Effector CD8-positive, alpha-beta T cell (primary cell): Measurements from ENCODE around the gene PDCD10.

Source experiments
- DNase-seq: peaks from one replicate; lab custom pipeline; 2025; lab: John Stamatoyannopoulos, UW

The PDCD10 gene

DNA sequence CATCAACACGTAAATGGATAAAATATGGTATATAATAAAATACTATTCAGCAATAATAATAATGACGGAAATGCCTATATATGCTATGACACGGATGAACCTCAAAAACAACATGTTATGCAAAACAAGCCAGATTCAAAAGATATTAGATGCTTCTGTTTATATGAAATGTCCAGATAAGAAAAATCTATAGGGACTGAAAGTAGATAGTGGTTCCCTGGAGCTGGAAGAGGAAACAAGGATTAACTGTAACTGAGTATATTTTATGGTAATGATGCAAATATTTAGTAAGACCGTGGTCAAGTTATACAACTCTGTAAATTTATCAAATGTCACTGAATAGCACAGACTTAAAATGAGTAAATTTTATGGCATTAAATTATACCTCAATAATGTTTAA lies 55.2 kb downstream of the PDCD10 start:
- DNase-seq, result no peak

DNA sequence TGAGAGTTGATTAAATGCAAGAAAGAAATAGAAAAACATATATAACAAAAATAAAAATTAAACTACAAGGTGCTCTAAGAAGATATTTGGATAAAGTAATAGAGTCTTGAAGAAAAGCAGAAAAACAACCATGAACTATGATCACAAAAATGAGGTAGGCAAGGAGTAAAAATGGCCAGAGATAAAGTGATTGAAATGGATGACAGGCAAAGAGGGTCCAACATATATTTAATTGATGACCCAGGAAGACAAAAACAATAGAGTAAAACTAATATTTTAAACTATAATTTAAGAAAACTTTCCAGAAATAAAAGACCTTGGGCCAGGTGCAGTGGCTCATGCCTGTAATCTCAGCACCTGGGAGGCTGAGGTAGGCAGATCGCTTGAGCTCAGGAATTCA lies 58.8 kb downstream of the PDCD10 start:
- no peak for DNase-seq

DNA sequence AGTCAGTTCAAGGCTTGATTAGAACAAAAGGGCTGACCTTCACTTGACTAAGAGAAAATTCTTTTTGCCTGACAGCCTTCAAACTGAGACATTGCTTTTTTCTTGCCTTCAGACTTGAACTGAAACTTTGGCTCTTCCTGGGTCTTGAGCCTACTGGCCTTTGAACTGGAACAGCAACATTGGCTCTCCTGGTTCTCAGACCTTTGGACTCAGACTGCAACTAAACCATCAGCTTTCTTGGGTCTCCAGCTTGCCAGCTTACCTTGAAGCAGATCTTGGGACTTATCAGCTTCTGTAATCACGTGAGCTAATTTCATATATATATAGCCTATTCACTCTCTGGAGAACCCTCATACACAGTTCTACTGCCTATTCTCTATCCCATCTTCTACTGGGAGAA lies 61.5 kb downstream of the PDCD10 start:
- DNase-seq, result no peak

DNA sequence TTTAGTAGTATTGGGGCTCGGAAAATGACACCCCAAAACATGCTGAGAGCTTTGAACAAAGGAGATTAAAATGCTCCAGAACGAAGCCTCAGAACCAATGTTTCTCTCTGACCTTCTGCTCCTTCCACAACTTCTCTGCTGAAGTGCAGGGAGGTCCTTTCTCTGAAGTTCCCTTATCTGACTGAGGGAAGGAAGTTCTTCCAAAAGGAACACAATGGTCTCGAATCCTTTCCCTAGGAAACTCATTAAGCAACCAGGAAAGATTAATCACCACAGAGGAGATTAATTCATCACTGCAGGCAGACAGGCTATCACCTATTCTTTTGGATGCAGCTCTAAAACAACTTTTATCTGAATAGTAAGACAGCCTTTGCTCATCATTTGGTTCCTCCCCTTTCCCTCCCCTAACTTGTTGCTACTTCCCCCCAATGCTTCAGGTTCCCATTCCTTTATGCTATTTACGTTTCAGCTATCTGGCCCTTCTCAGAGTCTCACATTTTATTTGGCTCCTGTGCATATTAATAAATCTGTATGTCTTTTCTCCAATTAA lies 62.7 kb downstream of the PDCD10 start:
- no peak for DNase-seq

DNA sequence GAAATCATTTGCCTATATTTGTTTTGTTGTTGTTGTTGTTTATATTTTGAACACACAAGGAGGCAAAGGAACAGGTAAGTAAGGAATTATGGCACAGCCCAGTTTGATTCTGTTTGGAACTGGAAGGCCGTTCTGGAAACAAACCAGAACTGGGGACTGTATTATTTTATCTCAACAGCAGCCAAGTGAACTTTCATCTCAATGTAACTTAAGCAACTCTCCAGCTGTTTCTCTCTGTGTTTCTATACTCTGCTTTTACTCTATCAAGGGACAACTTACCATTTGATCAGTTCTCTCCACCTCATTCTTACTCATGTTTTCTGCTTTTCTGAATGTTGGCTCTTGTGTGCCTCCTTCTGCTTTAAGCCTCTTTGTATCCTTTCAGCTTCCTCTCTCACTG lies 65.0 kb downstream of the PDCD10 start:
- no peak for DNase-seq

DNA sequence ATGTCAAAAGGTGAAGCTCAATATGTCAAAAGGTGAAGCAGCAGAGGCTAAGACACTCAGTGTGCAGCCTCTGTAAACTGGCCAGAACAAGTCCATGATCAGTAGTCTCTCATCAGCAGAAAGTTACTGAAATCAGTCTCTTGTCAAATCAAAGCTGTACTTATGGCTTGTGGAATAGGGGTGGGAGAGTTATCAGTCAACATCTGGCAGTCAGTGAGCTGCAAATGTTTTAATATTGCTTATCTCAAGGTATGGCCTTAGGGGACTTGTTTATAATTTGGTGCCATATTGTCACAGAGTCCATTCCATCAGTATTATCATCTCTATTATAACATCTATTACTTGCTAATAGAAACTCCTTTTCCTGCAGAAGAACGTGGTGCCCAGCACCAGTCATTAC lies 66.0 kb downstream of the PDCD10 start:
- DNase-seq, result no peak

DNA sequence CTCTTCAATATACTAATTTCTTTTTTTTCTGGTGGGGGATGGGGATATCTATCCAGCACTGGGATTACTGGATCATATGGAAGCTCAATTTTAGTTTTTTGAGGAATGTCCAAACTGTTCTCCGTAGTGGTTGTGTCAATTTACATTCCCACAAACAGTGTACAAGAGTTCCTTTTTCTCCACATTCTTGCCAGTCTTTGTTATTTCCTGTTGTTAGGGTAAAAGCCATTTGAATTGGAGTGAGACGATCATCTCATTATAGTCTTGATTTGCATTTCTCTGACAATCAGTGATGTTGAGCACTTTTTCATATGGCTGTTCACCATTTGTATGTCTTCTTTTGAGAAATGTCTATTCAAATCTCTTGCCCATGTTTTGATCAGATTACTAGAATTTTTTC lies 68.1 kb downstream of the PDCD10 start:
- DNase-seq, result no peak

DNA sequence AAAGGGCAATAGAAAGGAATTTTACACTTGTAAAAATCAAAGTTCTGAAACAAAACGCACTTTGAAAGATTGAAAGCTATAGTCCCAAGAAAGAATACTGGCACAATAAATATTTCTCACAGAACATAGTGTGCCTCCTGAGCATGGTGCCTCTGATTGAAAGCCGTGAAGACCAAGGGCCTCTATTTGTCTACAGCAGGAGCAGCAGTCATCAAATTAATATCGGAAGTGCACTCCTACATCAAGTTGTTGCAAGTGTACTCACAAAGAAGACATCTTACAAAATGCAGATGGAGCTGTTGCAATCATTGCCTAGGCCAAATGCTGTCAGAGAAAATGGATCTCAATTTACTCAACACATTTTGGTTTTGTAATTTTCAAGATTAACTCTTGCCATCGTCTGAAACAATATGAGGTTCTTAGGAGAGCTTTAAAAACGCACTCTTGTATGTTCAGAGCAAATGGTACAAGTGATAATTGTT lies 71.7 kb downstream of the PDCD10 start:
- no peak for DNase-seq

DNA sequence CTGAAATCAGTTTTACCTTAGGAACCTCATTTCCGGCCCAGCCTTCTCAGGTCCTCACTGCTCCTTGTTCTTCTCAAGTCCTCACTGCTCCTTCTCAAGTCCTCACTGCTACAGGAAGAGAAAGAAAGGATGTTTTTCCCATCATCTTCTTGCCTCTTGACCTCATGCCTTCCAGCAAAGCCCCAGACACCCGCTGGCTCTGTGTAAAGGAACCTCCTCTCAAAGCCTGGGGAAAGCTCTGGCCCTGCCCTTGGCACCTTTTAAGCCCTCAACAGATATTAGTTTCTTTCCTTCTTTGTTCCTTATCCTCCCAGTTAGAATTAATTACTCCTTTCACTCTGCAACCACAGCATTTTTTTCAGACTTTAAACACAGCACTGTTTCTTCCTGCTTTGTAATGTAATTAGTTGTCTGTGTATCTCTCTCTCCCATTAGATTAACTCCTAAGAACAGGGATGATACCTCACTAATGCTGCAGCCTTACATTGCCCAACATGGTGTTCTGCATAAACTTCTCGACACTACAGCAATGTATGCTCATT lies 76.9 kb downstream of the PDCD10 start:
- DNase-seq, result no peak

DNA sequence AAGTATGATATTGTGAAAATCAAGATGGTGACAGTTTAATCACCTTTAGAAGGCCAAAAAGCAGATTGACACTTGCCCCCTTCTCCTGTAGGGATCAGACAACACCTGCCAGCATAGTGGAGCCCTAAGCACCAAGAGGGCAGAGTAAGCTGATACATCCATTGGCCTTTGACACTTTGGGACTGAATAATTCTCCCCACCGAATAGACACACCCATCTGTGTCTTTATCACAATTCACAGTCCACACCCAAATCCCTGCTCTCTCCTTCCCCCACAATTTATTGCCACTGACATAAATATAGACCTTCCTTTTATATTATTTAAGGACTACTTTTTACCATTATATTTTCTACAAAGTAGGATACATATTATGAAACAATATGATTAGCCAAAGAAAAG lies 77.9 kb downstream of the PDCD10 start:
- no peak for DNase-seq

DNA sequence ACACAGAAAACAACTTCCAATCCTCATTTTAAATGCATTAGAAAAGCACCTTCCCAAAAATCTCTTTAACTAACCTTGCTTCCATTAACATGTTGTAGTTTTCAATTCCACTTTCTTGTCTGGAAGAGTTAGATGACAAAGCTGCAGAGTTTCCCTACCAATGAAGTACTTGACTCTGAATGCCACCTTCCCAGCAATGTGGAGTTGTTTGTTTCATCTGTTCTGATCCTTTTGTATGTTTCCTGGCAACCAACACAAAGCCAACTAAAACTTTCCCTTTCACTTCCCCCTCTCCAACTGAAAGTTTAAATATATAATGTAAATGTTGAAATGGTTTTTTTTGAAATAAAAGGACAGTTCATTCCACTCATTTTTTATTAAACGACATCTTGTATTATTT lies 80.9 kb downstream of the PDCD10 start, which contains the start of gene WDR49:
WDR49 (minus strand) TSS at position 183 of the 400 bp plus-strand sequence. CDS start 517 bp downstream, outside the sequence.
- no peak for DNase-seq

DNA sequence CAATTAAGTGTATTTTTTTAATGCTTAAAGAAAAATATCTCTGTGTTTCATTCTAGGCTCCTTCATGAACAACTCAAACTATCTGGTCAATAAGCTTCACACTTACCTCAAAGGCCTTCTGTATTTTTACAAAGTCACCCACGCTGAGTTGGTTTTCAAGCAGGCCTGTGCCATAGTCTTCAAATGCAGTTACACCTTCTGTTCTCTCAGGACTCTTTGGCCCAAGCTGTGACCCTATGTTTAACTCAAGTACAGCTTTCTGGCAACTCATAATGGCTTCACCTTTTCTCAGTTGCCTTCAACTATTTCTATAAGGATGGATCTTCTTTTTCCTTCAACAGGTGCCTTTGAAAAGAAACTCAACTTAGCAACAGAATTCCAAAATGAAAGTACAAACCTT lies 81.5 kb downstream of the PDCD10 start:
- no peak for DNase-seq

DNA sequence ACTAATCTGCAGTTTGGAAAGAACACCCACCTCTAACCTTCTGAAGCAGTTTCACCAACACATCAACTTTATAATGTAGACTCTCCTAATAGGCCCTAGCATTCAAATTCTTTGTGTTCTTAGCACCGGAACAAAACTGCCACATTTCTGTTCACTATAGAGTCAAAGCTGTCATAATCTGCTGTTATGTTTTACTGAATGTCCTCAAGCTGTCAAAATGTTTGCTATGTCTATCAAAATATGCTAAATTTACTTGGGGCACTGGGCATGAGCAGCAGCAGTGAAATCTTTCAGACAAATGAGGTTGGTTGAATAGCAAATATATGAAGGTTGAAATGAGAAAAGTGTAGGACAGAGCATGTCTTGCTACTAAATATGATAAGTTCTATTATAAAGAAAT lies 82.9 kb downstream of the PDCD10 start:
- DNase-seq, result no peak

DNA sequence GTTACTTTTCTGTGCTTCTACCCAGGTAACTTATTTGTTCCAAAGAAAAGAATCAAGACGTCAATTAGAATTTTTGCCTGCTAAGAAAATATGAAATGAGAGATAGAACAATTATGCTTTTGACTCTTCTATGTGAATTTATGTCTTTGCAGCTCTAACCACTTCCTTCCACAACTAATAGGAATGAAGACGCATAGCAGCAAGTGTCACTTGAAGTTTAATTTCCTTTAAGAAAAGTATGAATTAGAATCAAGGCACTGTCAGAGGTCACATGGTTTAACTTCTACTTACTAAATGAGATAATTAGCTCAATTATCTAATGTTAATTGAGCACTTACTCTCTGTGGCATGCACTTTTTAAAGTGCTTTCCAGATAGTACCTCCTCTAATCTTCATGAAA lies 84.2 kb downstream of the PDCD10 start:
- no peak for DNase-seq

DNA sequence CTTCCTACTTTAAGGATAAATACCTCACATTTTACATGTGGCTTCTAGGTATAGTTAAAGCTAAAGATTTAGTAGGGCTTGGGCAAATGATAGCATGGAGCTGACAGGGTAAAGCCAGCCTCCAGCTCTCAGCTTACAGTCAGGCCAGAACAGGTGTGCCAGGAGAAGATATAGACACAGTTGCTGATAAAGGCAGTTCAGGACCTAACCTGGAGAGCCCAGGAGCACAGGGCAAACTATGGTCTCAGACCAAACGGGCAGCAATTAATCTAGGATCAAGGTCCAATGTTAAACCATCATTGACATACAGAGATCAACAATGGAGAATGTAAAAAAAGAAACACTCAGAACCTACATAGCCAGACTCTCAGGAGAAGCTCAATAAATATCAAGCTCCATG lies 84.9 kb downstream of the PDCD10 start:
- DNase-seq, result no peak

DNA sequence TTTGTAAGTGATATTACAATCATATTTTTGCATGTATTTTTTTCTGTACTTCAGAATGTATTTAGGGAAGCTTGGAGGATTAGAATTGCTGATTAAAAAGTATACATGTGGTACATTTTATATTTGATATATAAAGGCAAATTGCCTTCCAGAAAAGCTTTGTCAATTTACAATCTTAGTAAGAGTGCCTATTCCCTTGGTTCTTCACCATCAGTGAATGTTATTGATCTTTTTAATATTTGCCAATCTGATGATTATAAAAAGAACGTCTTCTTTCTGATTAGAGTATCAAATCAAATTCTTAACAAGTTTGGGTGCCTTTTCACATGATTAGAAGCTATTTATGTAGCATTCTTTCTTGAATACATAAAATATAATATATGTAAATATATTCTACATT lies 90.1 kb downstream of the PDCD10 start:
- DNase-seq, result no peak
